Smooth muscle cell (in vitro differentiated cells): ENCODE data around the gene IL17B. TPM values are rescaled to one million over a fixed set of nuclear protein-coding genes. Genes with fewer than 3 reads are reported as not detected.

Experiments used
- DNase-seq: peaks from one replicate; lab custom pipeline; 2025; ENCODE audit not compliant: unreplicated experiment; lab: John Stamatoyannopoulos, UW
- H2AFZ ChIP-seq: fragments of 200-600 bp; sonication (generic); 2 replicates; pipeline ENCODE4 v1.6.0; 2016; ENCODE audit warnings: antibody characterized with exemption, low read depth, mild to moderate bottlenecking
- H3F3A ChIP-seq: fragments of 200-600 bp; sonication (generic); 2 replicates; pipeline ENCODE4 v1.6.0; 2017; ENCODE audit warnings: antibody characterized with exemption, low read depth
- H3K27ac ChIP-seq: fragments of 200-600 bp; sonication (generic); 2 replicates; pipeline ENCODE4 v1.5.1; 2016; ENCODE audit warnings: low read depth, mild to moderate bottlenecking
- H3K27me3 ChIP-seq: fragments of 200-600 bp; sonication (generic); 2 replicates; pipeline ENCODE4 v1.6.1; 2016; ENCODE audit warnings: low read depth, mild to moderate bottlenecking
- H3K36me3 ChIP-seq: fragments of 200-600 bp; sonication (generic); 2 replicates; pipeline ENCODE4 v1.5.1; 2016; ENCODE audit warnings: low read depth
- H3K4me1 ChIP-seq: fragments of 200-600 bp; sonication (generic); 2 replicates; pipeline ENCODE4 v1.5.1; 2016; ENCODE audit warnings: low read depth
- H3K4me2 ChIP-seq: fragments of 200-600 bp; sonication (generic); 2 replicates; pipeline ENCODE4 v1.6.0; 2016; ENCODE audit warnings: mild to moderate bottlenecking
- H3K4me3 ChIP-seq: fragments of 200-600 bp; sonication (generic); 2 replicates; pipeline ENCODE4 v1.5.1; 2016; ENCODE audit warnings: mild to moderate bottlenecking
- H3K79me2 ChIP-seq: fragments of 200-600 bp; sonication (generic); 2 replicates; pipeline ENCODE4 v1.6.0; 2016; ENCODE audit warnings: low read depth, mild to moderate bottlenecking
- H3K9ac ChIP-seq: fragments of 200-600 bp; sonication (generic); 2 replicates; pipeline ENCODE4 v1.6.0; 2016; ENCODE audit warnings: low read depth
- H3K9me3 ChIP-seq: fragments of 200-600 bp; sonication (generic); replicated peaks from 2 replicates; pipeline ENCODE4 v1.5.1; 2016; ENCODE audit warnings: low read depth
- H4K20me1 ChIP-seq: fragments of 200-600 bp; sonication (generic); 2 replicates; pipeline ENCODE4 v1.6.0; 2016; ENCODE audit warnings: low read depth
- CTCF ChIP-seq: fragments of 200-600 bp; sonication (generic); IDR thresholded peaks from 2 replicates; pipeline ENCODE4 v1.5.1; 2017; ENCODE audit warnings: borderline replicate concordance, mild to moderate bottlenecking, antibody characterized with exemption; ENCODE audit not compliant: insufficient read depth, poor library complexity, severe bottlenecking
- WGBS: methylation state at CpG from one replicate; pipeline ENCODE4 v1.1.7; 2016; ENCODE audit warnings: low lambda C conversion rate; 5-methylcytosine and 5-hydroxymethylcytosine counted together
- polyA plus RNA-seq: library from polyadenylated mRNA; unstranded; fragments of >200 nt; fragmentation: Nextera tagmentation; extraction: Ambion mirVana; gene quantifications from 2 replicates; pipeline ENCODE4 v1.2.1, GENCODE V29; 2016
- total RNA-seq: library from RNA; depleted of rRNA; stranded (reverse); fragments of >200 nt; gene quantifications from 2 replicates; pipeline ENCODE4 v1.2.3, GENCODE V29; 2014

IL17B gene
- total and polyA plus RNA-seq, 2 experiments from 2014 or later, result 10.4 to 12.0 TPM

- Histone ChIP-seq H3K27me3 (no peaks in the 10 kb centered on the region), H3K79me2 (no peaks in the 10 kb centered on the region), H3K27ac (no peak overlapping the region), H3K36me3 (no peaks in the 10 kb centered on the region), H3K9ac (no peak overlapping the region), H3K4me3 (no peak overlapping the region), H3K9me3 (no peaks in the 10 kb centered on the region), H3F3A (no peaks in the 10 kb centered on the region), H4K20me1 (no peaks in the 10 kb centered on the region), H3K4me1 (no peaks in the 10 kb centered on the region), H3K4me2 (no peak overlapping the region), H2AFZ (no peak overlapping the region)
- peak; percentile 69 for TF ChIP-seq CTCF
- 56% methylated on average over 11 of the region's 12 CpGs for WGBS
- no peak for DNase-seq
Measured at GRCh38 chr5:149371296-149371962, 7.7 kb downstream of the IL17B start.

- Histone ChIP-seq H4K20me1 (no peaks in the 10 kb centered on the region), H3K9me3 (no peaks in the 10 kb centered on the region), H3K79me2 (no peaks in the 10 kb centered on the region), H2AFZ (no peak overlapping the region), H3K9ac (no peak overlapping the region), H3K4me1 (no peaks in the 10 kb centered on the region), H3K36me3 (no peaks in the 10 kb centered on the region), H3K4me3 (no peak overlapping the region), H3F3A (no peaks in the 10 kb centered on the region), H3K27me3 (no peaks in the 10 kb centered on the region), H3K27ac (no peak overlapping the region), H3K4me2 (no peak overlapping the region)
- no peak for DNase-seq
- WGBS, result 75% methylated on average over 2 of the region's 2 CpGs
- no peak for TF ChIP-seq CTCF
Measured at GRCh38 chr5:149370878-149371277, 8.2 kb downstream of the IL17B start.

GRCh38 chr5:149367972-149368645 is 11.0 kb downstream of the IL17B start:
- Histone ChIP-seq H3K4me3 (no peak overlapping the region), H3K9me3 (no peaks in the 10 kb centered on the region), H3K4me2 (no peak overlapping the region), H4K20me1 (no peaks in the 10 kb centered on the region), H3F3A (no peaks in the 10 kb centered on the region), H3K27me3 (no peaks in the 10 kb centered on the region), H3K36me3 (no peaks in the 10 kb centered on the region), H3K27ac (no peak overlapping the region), H2AFZ (no peak overlapping the region), H3K4me1 (no peaks in the 10 kb centered on the region), H3K9ac (no peak overlapping the region), H3K79me2 (no peaks in the 10 kb centered on the region)
- no peak for DNase-seq
- WGBS, result 90% methylated on average over 22 of the region's 22 CpGs
- TF ChIP-seq CTCF, result no peak
